Osteocyte (in vitro differentiated cells): Measurements from ENCODE around the gene SRD5A1. TPM values are rescaled to one million over a fixed set of nuclear protein-coding genes. Genes with fewer than 3 reads are reported as not detected.

Experiments
- DNase-seq: peaks from one replicate; pipeline ENCODE4 v3.0.0; 2021; ENCODE audit warnings: mixed read lengths; ENCODE audit not compliant: unreplicated experiment; ENCODE audit errors: extremely low spot score
- H3K27ac Mint-ChIP-seq: one replicate; pipeline ENCODE4 v1.8.0; 2021; ENCODE audit warnings: mild to moderate bottlenecking, mixed read lengths; ENCODE audit not compliant: unreplicated experiment
- H3K27me3 Mint-ChIP-seq: one replicate; pipeline ENCODE4 v1.8.0; 2021; ENCODE audit warnings: mixed read lengths; ENCODE audit not compliant: unreplicated experiment
- H3K36me3 Mint-ChIP-seq: one replicate; pipeline ENCODE4 v1.8.0; 2021; ENCODE audit warnings: mixed read lengths; ENCODE audit not compliant: unreplicated experiment
- H3K4me1 Mint-ChIP-seq: one replicate; pipeline ENCODE4 v1.8.0; 2021; ENCODE audit warnings: mixed read lengths; ENCODE audit not compliant: unreplicated experiment
- H3K4me3 Mint-ChIP-seq: one replicate; pipeline ENCODE4 v1.8.0; 2021; ENCODE audit warnings: mild to moderate bottlenecking, moderate library complexity, mixed read lengths; ENCODE audit not compliant: unreplicated experiment
- H3K9me3 Mint-ChIP-seq: one replicate; pipeline ENCODE4 v1.8.0; 2021; ENCODE audit warnings: mixed read lengths; ENCODE audit not compliant: unreplicated experiment
- CTCF ChIP-seq: fragments of 200-600 bp; sonication (generic); IDR thresholded peaks from 2 replicates; pipeline ENCODE4 v1.5.0; 2021; ENCODE audit warnings: antibody characterized with exemption, mild to moderate bottlenecking, moderate library complexity
- total RNA-seq: library from RNA; stranded (reverse); gene quantifications from 2 replicates; pipeline ENCODE4 v1.2.1, GENCODE V29; 2021

Gene SRD5A1
- total RNA-seq, 1 donor from 2014 or later = 25.0 TPM

- Mint-ChIP-seq H3K27ac (no peak overlapping the region), H3K4me3 (no peak overlapping the region), H3K4me1 (no peaks in the 10 kb centered on the region), H3K9me3 (no peaks in the 10 kb centered on the region), H3K27me3 (no peaks in the 10 kb centered on the region), H3K36me3 (no peaks in the 10 kb centered on the region)
- TF ChIP-seq CTCF = no peak
- no peak for DNase-seq
These were observed 43.5 kb downstream of the SRD5A1 start for GRCh38 chr5:6676702-6677101.

GRCh38 chr5:6678385-6678784, 45.1 kb downstream of the SRD5A1 start:
- Mint-ChIP-seq H3K4me3 (no peak overlapping the region), H3K4me1 (no peaks in the 10 kb centered on the region), H3K9me3 (no peaks in the 10 kb centered on the region), H3K27me3 (peaks cover 2% of the 10 kb centered on the region), H3K27ac (no peak overlapping the region), H3K36me3 (no peaks in the 10 kb centered on the region)
- no peak for DNase-seq
- TF ChIP-seq CTCF = no peak

- no peak for TF ChIP-seq CTCF
- DNase-seq = no peak
- Mint-ChIP-seq H3K36me3 (no peaks in the 10 kb centered on the region), H3K4me1 (no peaks in the 10 kb centered on the region), H3K27me3 (peaks cover 2% of the 10 kb centered on the region), H3K27ac (no peak overlapping the region), H3K9me3 (no peaks in the 10 kb centered on the region), H3K4me3 (no peak overlapping the region)
These were observed 47.7 kb downstream of the SRD5A1 start for GRCh38 chr5:6680922-6681321.

- no peak overlapping the region for H3K27ac Mint-ChIP-seq
- H3K4me3 Mint-ChIP-seq = no peak overlapping the region
- H3K4me1 Mint-ChIP-seq = peaks cover 2% of the 10 kb centered on the region
- no peak for TF ChIP-seq CTCF
- DNase-seq = no peak
- no peaks in the 10 kb centered on the region for H3K9me3 Mint-ChIP-seq
- H3K27me3 Mint-ChIP-seq = peaks cover 2% of the 10 kb centered on the region
- H3K36me3 Mint-ChIP-seq = no peaks in the 10 kb centered on the region
These were observed 48.4 kb downstream of the SRD5A1 start for GRCh38 chr5:6681682-6682081.

GRCh38 chr5:6682239-6682638, 49.0 kb downstream of the SRD5A1 start:
- no peaks in the 10 kb centered on the region for H3K36me3 Mint-ChIP-seq
- no peak for DNase-seq
- H3K27me3 Mint-ChIP-seq = peaks cover 2% of the 10 kb centered on the region
- no peaks in the 10 kb centered on the region for H3K9me3 Mint-ChIP-seq
- H3K4me1 Mint-ChIP-seq = peaks cover 8% of the 10 kb centered on the region
- no peak for TF ChIP-seq CTCF
- H3K27ac Mint-ChIP-seq = no peak overlapping the region
- H3K4me3 Mint-ChIP-seq = no peak overlapping the region
